Activated CD4-positive, alpha-beta T cell treated with anti-CD3 and anti-CD28 coated beads, Interleukin-2, Interleukin-6, amounts not matched to agents 100 ng/mL and 50 ng/mL, durations not matched to agents 16 hours and 8 hours (primary cell): ENCODE results near the gene FOXP4.
A peak's percentile ranks its signal among the peaks of the same experiment; 100 is the strongest.

ENCODE experiments used
- DNase-seq: peaks from one replicate; pipeline ENCODE4 v3.0.0-alpha.2; 2020

FOXP4 gene

GRCh38 chr6:41523915-41524633 is 22.1 kb upstream of the FOXP4 start:
- no peak for DNase-seq

GRCh38 chr6:41524634-41525011 is 21.6 kb upstream of the FOXP4 start:
- no peak for DNase-seq

- DNase-seq = no peak
These were observed 18.3 kb upstream of the FOXP4 start for GRCh38 chr6:41527721-41528408.

GRCh38 chr6:41528409-41528963 is 17.7 kb upstream of the FOXP4 start:
- DNase-seq = no peak

- no peak for DNase-seq
These were observed 17.1 kb upstream of the FOXP4 start for GRCh38 chr6:41529049-41529448.

- no peak for DNase-seq
These were observed 16.2 kb upstream of the FOXP4 start for GRCh38 chr6:41529970-41530369.

GRCh38 chr6:41530476-41530875 is 15.7 kb upstream of the FOXP4 start:
- no peak for DNase-seq

GRCh38 chr6:41531016-41531415 is 15.2 kb upstream of the FOXP4 start:
- no peak for DNase-seq

- peak; percentile 89 for DNase-seq
These were observed 14.3 kb upstream of the FOXP4 start for GRCh38 chr6:41531591-41532582.

- no peak for DNase-seq
These were observed 10.4 kb upstream of the FOXP4 start for GRCh38 chr6:41535766-41536165.

- DNase-seq = no peak
These were observed 9.1 kb upstream of the FOXP4 start for GRCh38 chr6:41536795-41537758.

GRCh38 chr6:41538556-41539182 is 7.5 kb upstream of the FOXP4 start:
- DNase-seq = no peak

- no peak for DNase-seq
These were observed 7.0 kb upstream of the FOXP4 start for GRCh38 chr6:41539204-41539603.

GRCh38 chr6:41541364-41541763 is 4.8 kb upstream of the FOXP4 start:
- no peak for DNase-seq

- no peak for DNase-seq
These were observed 3.1 kb upstream of the FOXP4 start for GRCh38 chr6:41543087-41543486.

- no peak for DNase-seq
These were observed 906 bp upstream of the FOXP4 start for GRCh38 chr6:41545247-41545702.

- peak; percentile 57 for DNase-seq
These were observed 289 bp downstream of the FOXP4 start for GRCh38 chr6:41546475-41546865.

GRCh38 chr6:41546866-41547798 is 951 bp downstream of the FOXP4 start:
- DNase-seq = peak; percentile 35

GRCh38 chr6:41547799-41548097 is 1.6 kb downstream of the FOXP4 start:
- no peak for DNase-seq

GRCh38 chr6:41548098-41548840 is 2.1 kb downstream of the FOXP4 start:
- DNase-seq = peak; percentile 18
